ENCODE results near the gene BIRC2.
"Not testable (repeated sequence)": the region's sequence is repeated elsewhere in the genome, so short reads cannot be mapped to it uniquely, and the experiment has no call there.

GRCh38 chr11:102374633-102375424, 27.8 kb downstream of the BIRC2 start:
- TF ChIP-seq, protein P1, sequence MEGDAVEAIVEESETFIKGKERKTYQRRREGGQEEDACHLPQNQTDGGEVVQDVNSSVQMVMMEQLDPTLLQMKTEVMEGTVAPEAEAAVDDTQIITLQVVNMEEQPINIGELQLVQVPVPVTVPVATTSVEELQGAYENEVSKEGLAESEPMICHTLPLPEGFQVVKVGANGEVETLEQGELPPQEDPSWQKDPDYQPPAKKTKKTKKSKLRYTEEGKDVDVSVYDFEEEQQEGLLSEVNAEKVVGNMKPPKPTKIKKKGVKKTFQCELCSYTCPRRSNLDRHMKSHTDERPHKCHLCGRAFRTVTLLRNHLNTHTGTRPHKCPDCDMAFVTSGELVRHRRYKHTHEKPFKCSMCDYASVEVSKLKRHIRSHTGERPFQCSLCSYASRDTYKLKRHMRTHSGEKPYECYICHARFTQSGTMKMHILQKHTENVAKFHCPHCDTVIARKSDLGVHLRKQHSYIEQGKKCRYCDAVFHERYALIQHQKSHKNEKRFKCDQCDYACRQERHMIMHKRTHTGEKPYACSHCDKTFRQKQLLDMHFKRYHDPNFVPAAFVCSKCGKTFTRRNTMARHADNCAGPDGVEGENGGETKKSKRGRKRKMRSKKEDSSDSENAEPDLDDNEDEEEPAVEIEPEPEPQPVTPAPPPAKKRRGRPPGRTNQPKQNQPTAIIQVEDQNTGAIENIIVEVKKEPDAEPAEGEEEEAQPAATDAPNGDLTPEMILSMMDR (IDR thresholded peaks at IDR 0.05), result not testable (repeated sequence)
- TF ChIP-seq POLR2A (IDR thresholded peaks at IDR 0.05), result not testable (repeated sequence)
